ENCODE data around the gene MAOB.

MAOB gene

DNA sequence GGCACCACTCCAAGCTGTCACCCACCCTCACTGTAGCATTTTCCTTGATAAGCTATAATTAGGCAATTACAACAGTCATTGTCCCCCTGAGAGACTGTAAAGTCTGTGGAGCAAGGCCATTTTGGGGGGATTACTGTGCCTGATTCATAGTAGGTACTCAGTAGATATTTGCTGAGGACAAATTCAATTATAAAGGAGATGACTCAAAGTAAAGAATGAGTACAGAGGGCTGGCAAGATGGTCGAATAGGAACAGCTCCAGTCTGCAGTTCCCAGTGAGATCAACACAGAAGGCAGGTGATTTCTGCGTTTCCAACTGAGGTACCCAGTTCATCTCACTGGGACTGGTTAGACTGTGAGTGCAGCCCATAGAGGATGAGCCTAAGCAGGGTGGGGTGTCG, 42.0 kb downstream of the MAOB start:
- no peaks in the 10 kb centered on the region for H3K27me3 ChIP-seq (ENCODE audit: insufficient read depth, low read length, poor library complexity, severe bottlenecking)
- H3K4me2 ChIP-seq (ENCODE audit: low read depth, low read length, poor library complexity, severe bottlenecking): no peak overlapping the region
- TF ChIP-seq EZH2phosphoT487 (IDR thresholded peaks at IDR 0.05; ENCODE audit: borderline replicate concordance) (no peak), CTCF (conservative IDR thresholded peaks at IDR 0.05; ENCODE audit: low read length) (no peak)

GRCh38 chrX:43836435-43837184, 45.6 kb downstream of the MAOB start:
- TF ChIP-seq EZH2phosphoT487 (IDR thresholded peaks at IDR 0.05; ENCODE audit: borderline replicate concordance) (no peak), CTCF (conservative IDR thresholded peaks at IDR 0.05; ENCODE audit: low read length) (peak; percentile 59)
- no peaks in the 10 kb centered on the region for H3K36me3 ChIP-seq (ENCODE audit: insufficient read depth, low read length)
- H3K9me2 ChIP-seq (replicated peaks; ENCODE audit: low read depth, low read length): no peaks in the 10 kb centered on the region
- H3F3A ChIP-seq (ENCODE audit: low read depth): no peaks in the 10 kb centered on the region
- H3K4me3 ChIP-seq (ENCODE audit: low read length, poor library complexity, severe bottlenecking): no peak overlapping the region
- no peaks in the 10 kb centered on the region for H3K4me1 ChIP-seq (ENCODE audit: insufficient read depth, low read length, poor library complexity, severe bottlenecking)
- no peaks in the 10 kb centered on the region for H4K20me1 ChIP-seq (ENCODE audit: insufficient read depth, low read length, poor library complexity, severe bottlenecking)
- no peaks in the 10 kb centered on the region for H3K9me3 ChIP-seq (ENCODE audit: insufficient read depth, low read depth, low read length)
- no peaks in the 10 kb centered on the region for H3K27me3 ChIP-seq (ENCODE audit: insufficient read depth, low read length, poor library complexity, severe bottlenecking)
- H3K79me2 ChIP-seq (ENCODE audit: insufficient read depth, low read length): no peaks in the 10 kb centered on the region
- H2AFZ ChIP-seq (ENCODE audit: low read length): no peak overlapping the region
- H3K4me2 ChIP-seq (ENCODE audit: low read depth, low read length, poor library complexity, severe bottlenecking): no peak overlapping the region
- H3K9ac ChIP-seq (ENCODE audit: low read depth, low read length, poor library complexity, severe bottlenecking): no peak overlapping the region

More for the DNA sequence above, 42.0 kb downstream of the MAOB start:
- H2AFZ ChIP-seq (ENCODE audit: low read length): no peak overlapping the region
- no peaks in the 10 kb centered on the region for H3K36me3 ChIP-seq (ENCODE audit: insufficient read depth, low read length)
- no peaks in the 10 kb centered on the region for H3F3A ChIP-seq (ENCODE audit: low read depth)
- H3K4me1 ChIP-seq (ENCODE audit: insufficient read depth, low read length, poor library complexity, severe bottlenecking): no peaks in the 10 kb centered on the region
- no peaks in the 10 kb centered on the region for H3K9me3 ChIP-seq (ENCODE audit: insufficient read depth, low read depth, low read length)
- no peaks in the 10 kb centered on the region for H4K20me1 ChIP-seq (ENCODE audit: insufficient read depth, low read length, poor library complexity, severe bottlenecking)
- no peak overlapping the region for H3K4me3 ChIP-seq (ENCODE audit: low read length, poor library complexity, severe bottlenecking)
- no peaks in the 10 kb centered on the region for H3K9me2 ChIP-seq (replicated peaks; ENCODE audit: low read depth, low read length)
- H3K79me2 ChIP-seq (ENCODE audit: insufficient read depth, low read length): no peaks in the 10 kb centered on the region
- no peak overlapping the region for H3K9ac ChIP-seq (ENCODE audit: low read depth, low read length, poor library complexity, severe bottlenecking)

DNA sequence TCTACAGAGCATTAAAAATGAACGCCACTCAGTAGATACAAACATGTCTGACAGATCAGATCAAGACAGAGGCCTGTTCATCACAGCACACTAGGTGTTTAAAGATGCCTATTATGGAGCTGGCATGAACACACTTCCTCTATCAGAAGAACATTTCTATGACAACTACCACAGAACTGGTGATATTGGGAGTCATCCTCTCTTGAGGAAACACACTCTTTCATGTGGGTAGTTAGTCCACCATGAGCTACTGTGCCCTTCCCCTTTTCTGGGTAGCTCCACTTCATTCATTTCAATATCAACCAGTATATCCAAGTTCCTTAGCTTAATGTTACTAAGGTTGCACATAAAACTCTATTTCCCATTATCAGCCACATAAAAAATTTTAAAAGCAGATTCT, 46.7 kb downstream of the MAOB start:
- Histone ChIP-seq H3K9me3 (ENCODE audit: insufficient read depth, low read depth, low read length) (no peaks in the 10 kb centered on the region), H3K9ac (ENCODE audit: low read depth, low read length, poor library complexity, severe bottlenecking) (no peak overlapping the region), H2AFZ (ENCODE audit: low read length) (no peak overlapping the region), H3K4me3 (ENCODE audit: low read length, poor library complexity, severe bottlenecking) (no peak overlapping the region), H3K4me2 (ENCODE audit: low read depth, low read length, poor library complexity, severe bottlenecking) (no peak overlapping the region), H3K9me2 (replicated peaks; ENCODE audit: low read depth, low read length) (no peaks in the 10 kb centered on the region), H3F3A (ENCODE audit: low read depth) (no peaks in the 10 kb centered on the region), H3K27me3 (ENCODE audit: insufficient read depth, low read length, poor library complexity, severe bottlenecking) (no peaks in the 10 kb centered on the region), H3K36me3 (ENCODE audit: insufficient read depth, low read length) (no peaks in the 10 kb centered on the region), H3K4me1 (ENCODE audit: insufficient read depth, low read length, poor library complexity, severe bottlenecking) (no peaks in the 10 kb centered on the region), H4K20me1 (ENCODE audit: insufficient read depth, low read length, poor library complexity, severe bottlenecking) (no peaks in the 10 kb centered on the region), H3K79me2 (ENCODE audit: insufficient read depth, low read length) (no peaks in the 10 kb centered on the region)
- no peak for TF ChIP-seq EZH2phosphoT487 (IDR thresholded peaks at IDR 0.05; ENCODE audit: borderline replicate concordance)
- no peak for TF ChIP-seq CTCF (conservative IDR thresholded peaks at IDR 0.05; ENCODE audit: low read length)

Measured in Loucy (cell line).